Sigmoid colon (tissue), 4 donors: ENCODE results near the gene KRTAP9-7.

Experiments used
- EP300 ChIP-seq, 4 donors: sonication (generic); formaldehyde crosslinking; IDR thresholded peaks; one replicate each; pipeline ENCODE4 v1.6.1; 2017; ENCODE audit warnings: antibody characterized with exemption in 4 of 4
- POLR2A ChIP-seq, 2 donors: fragments of 450-650 bp; IDR thresholded peaks; one replicate each; pipeline ENCODE4 v1.6.1; 2016; ENCODE audit warnings: antibody characterized with exemption in 2 of 2, mild to moderate bottlenecking in 2 of 2, moderate library complexity in 2 of 2
- POLR2AphosphoS5 ChIP-seq, 4 donors: sonication (generic); formaldehyde crosslinking; IDR thresholded peaks; one replicate each; pipeline ENCODE4 v1.6.1; 2017; ENCODE audit warnings: antibody characterized with exemption in 4 of 4
- TF ChIP-seq, protein P1 (sequence below), 4 experiments: fragments of 450-650 bp in 3 of 4; fragments of 200-600 bp in 1 of 4; IDR thresholded peaks; one replicate each; pipeline ENCODE4 v1.5.1; 2016 to 2019; ENCODE audit warnings: antibody characterized with exemption in 4 of 4, mild to moderate bottlenecking in 3 of 4, moderate library complexity in 2 of 4

DNA sequence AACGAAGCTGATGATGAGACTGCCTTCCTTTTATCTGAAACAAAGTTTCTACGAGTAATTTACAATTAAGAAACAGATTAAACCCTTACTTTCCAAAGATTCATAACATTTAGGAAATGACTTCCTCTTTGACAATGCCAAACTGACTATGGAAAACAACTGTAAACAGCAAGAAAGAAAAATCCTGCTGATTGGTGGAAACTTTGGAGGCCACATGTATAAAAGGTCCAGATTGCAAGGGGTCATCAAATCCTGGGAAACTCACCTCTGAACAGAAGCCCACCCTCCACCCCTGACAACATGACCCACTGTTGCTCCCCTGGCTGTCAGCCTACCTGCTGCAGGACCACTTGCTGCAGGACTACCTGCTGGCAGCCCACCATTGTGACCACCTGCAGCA is 10.4 kb upstream of the KRTAP9-7 start, which contains the start of gene KRTAP9-6:
- TF ChIP-seq, protein P1, sequence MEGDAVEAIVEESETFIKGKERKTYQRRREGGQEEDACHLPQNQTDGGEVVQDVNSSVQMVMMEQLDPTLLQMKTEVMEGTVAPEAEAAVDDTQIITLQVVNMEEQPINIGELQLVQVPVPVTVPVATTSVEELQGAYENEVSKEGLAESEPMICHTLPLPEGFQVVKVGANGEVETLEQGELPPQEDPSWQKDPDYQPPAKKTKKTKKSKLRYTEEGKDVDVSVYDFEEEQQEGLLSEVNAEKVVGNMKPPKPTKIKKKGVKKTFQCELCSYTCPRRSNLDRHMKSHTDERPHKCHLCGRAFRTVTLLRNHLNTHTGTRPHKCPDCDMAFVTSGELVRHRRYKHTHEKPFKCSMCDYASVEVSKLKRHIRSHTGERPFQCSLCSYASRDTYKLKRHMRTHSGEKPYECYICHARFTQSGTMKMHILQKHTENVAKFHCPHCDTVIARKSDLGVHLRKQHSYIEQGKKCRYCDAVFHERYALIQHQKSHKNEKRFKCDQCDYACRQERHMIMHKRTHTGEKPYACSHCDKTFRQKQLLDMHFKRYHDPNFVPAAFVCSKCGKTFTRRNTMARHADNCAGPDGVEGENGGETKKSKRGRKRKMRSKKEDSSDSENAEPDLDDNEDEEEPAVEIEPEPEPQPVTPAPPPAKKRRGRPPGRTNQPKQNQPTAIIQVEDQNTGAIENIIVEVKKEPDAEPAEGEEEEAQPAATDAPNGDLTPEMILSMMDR (IDR thresholded peaks at IDR 0.05): no peak
- no peak for TF ChIP-seq EP300 (IDR thresholded peaks at IDR 0.05)
- no peak for TF ChIP-seq POLR2AphosphoS5 (IDR thresholded peaks at IDR 0.05)
- TF ChIP-seq POLR2A (IDR thresholded peaks at IDR 0.05): no peak
